ENCODE data around the gene CELF4.
"Not testable (repeated sequence)": the region's sequence is repeated elsewhere in the genome, so short reads cannot be mapped to it uniquely, and the experiment has no call there.

Gene CELF4

DNA sequence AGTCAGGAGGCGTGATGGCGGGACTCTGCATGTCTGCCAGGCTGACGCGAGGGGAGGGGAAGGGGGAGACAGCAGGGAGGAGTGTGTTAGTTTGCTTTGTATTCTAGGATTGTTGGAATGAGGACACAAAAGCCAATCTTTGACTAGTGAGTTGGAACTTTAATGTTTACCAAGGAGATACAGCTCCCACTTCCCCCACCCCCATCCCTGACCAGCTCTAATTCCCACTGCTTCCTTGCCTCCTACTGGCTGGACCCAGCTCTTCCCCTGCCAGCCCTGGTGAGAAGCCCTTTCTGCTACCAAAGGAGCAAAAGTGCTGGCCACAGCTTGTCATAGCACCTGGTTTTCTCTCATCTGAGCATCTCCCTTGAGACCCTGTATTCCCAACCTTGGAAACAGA lies 84.5 kb downstream of the CELF4 start:
- in situ Hi-C loops (cut with HindIII; ENCODE audit: low sequenced_read_pairs) = loop anchor here (5.0 to 25.0 kb wide), 2 partner anchors 104 to 544 kb away; no protein-coding TSS in a partner anchor

DNA sequence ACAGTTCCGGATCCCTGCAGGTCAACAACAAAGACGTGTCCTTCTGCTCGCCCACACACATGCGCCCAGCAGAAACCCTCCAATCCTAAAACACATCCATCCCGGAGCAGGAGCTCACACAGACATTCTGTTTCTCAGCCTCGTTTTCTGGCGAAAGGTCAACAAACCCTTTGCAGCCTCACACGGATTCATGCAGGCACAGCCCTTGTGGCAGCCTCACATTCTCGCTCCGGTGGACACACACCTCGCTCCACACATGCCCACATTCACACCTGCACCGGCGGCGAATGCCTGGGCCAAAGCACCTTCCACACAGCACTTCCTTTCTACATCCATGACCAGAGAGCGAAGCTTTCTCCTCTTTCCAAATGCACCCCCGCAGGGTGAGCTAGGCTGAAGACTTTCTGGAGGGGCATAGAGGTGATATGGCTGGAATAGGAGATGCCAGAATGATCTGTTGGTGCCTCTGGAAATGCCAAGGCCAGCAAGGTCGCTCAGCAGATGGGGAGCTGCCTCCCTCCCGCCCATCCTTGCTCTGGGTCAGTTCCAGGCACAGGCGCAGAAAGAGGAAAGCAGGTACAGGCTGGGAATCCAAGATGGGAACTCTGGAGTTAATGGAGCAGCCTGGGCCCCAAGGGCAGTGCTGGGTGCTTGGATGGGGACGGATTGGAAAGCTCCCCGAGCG lies 88.8 kb downstream of the CELF4 start:
- in situ Hi-C loops (cut with HindIII; ENCODE audit: low sequenced_read_pairs) = loop anchor here (25.0 kb wide), 1 partner anchor 539 kb away; no protein-coding TSS in a partner anchor

DNA sequence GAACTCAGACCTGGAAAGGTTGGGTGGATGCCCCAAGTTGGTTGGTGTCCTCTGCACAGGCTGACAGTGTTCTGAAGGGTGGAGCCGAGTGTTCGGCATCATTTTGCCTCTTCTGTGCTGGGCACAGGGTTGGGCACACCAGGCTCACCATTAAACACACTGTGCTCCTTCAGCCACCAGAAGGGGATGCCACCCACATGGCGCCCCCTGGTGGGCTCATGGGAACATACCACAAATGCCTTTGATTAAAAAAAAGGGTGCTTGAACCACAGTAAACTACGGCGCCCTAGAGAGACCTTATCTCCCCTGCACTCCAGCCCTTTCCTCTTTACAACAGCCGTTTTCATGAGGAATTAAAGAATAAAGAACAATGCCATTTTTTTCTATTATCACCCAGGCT lies 89.4 kb downstream of the CELF4 start:
- in situ Hi-C loops (cut with HindIII; ENCODE audit: low sequenced_read_pairs) = loop anchor here (25.0 kb wide), 1 partner anchor 539 kb away; no protein-coding TSS in a partner anchor

DNA sequence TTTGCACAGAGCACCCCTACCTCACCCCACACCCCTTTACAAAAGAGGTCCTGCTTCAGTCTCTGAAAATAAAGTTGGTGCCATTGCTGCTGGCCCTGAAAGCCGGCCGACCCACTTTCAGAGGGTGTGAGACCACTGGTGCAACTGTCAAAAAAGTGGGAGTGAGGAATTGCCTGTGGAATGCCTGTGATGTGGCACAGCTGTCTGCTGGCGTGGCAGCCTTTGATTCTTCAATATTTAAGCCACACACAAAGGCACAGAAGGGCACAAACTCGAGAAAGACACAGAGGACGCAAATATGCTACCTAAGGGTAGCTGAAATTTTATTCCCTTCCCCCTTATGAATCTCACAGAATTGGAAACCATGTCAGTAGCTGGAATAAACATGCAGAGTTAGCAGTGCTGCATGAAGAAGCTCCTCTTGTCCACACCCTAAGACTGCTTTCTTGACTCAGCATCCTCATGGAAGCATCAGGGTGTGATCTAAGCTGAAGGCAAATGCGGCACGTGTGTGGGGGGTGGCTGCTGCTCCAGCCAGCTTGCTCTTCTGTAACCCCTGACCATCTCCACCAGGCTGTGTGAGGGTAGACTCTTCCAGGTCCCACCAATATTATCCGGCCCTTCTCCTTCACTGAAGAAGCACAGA lies 92.3 kb downstream of the CELF4 start:
- in situ Hi-C loops (cut with HindIII; ENCODE audit: low sequenced_read_pairs) = no loop called here

DNA sequence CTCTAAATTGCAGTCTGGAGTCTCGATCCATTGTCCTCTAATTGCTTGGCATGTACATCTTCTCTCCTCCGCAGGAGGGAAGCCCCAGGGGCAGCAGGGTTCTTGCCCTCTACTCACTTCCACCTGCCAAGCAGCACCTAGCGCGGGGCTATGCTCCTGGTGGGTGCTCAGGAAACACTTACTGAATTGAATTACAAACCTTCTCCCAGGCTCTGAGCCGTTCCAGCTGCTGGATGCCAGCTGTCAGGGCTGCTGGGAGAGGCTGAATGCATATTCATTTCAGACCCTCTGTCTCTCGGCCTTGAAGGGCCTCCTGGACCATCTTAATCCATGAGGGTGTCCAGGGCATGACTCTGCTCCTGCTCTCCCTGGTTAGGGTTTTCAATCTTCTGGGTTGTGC lies 94.0 kb downstream of the CELF4 start:
- in situ Hi-C loops (cut with HindIII; ENCODE audit: low sequenced_read_pairs) = no loop called here

DNA sequence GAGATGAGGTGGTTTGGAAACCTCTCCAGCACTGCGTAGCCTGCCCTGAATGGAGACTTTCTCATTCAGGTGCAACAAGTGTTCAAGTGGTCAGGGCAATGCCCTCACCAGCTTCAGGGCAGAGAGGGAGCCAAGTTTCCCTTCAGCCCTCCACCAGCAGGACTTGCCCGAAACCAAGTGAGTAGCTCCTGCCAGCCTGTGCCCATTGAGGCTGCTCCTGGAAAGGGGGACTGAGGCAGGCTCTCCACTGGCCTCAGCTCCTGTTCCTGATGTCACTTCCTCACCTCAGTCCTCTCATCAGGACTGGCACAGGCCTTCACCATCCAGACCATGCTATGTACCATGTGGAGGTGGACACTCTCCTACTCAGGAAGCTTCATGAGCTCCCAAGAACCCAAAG lies 94.6 kb downstream of the CELF4 start:
- in situ Hi-C loops (cut with HindIII; ENCODE audit: low sequenced_read_pairs) = no loop called here

DNA sequence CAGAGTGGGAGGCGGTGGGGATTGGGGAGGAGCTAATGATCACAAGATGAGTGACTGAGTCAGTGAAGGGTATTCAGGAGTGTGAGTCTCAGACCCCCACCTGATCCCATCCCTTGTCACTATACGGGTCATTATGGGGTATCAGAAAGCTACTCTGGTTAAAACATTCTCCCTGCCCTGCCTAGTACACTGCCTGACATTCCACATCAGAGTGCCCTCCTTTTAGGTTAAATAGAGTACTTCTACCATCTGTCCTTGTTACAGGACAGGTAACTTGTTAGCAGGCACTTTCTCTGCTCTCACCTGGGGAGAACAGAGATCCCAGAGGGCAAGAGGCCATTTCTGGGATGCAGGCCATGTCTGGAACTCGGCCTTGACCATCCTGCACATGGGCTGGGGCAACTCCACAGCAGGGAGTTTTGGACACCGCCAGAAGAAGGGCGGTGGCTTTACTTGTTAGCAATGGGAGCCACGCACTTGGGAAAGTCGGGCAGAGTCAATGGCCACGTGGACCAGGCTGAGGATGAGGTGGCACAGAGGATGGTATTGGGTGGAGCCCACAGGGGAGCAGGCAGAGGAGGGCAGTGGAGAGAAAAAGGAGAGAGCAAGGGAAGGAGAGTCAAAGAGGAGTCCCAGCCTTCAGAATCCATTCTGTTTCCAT lies 98.5 kb downstream of the CELF4 start:
- in situ Hi-C loops (cut with HindIII; ENCODE audit: low sequenced_read_pairs) = no loop called here

DNA sequence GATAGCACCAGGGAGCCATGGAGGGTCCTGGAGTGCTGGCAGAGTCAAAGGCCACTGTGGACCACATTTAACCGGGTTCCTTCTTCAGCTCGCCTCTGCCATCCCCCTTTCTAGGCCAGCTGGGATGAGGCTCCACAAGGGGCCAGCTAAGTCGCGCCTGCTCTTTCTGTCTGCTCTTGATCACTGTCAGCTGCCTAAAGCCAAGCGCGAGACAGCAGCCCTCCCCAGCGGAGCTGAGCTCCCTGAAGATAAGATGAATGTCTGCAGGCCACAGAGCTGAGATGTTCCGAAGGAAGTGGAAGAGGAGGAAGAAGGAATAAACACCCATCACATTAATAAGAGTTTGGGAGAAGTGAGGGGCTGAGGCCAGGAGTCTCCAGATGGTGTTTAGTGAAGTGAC lies 99.6 kb downstream of the CELF4 start:
- in situ Hi-C loops (cut with HindIII; ENCODE audit: low sequenced_read_pairs) = no loop called here

DNA sequence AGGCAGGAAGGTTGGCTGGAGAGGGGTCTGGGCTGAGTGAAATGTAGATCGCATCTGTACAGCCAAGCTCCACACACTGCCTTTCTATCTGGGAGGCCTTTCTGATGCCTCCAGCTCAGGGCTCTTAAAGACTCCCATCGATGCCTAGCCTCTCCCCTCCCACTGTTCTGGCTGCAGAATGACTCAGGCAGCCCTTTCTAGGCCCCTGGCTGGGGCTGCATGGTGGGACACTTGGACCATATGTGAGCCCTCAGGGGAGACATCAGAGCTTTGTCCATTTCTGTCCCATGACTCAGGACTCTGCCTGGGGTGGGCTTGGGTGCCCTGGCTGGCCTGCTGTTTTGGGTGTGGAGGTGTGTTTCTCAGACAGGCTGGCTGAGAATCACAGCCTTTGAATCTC lies 101.3 kb downstream of the CELF4 start:
- in situ Hi-C loops (cut with HindIII; ENCODE audit: low sequenced_read_pairs) = no loop called here

DNA sequence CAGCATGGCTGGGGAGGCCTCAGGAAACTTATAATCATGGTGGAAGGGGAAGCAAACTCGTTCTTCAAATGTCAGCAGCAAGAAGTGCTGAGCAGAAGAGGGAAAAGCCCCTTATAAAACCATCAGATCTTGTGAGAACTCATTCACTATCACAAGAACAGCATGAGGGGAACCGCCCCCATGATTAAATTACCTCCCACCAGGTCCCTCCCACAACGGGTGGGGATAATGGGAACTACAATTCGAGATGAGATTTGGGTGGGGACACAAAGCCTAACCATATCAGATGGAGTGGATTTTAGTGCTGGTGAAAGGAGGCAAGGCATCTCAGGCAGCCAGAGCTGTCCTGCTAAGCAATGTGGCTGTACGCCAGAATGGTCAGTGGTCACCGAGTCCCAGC lies 104.3 kb downstream of the CELF4 start:
- in situ Hi-C loops (cut with HindIII; ENCODE audit: low sequenced_read_pairs) = not testable (repeated sequence)

DNA sequence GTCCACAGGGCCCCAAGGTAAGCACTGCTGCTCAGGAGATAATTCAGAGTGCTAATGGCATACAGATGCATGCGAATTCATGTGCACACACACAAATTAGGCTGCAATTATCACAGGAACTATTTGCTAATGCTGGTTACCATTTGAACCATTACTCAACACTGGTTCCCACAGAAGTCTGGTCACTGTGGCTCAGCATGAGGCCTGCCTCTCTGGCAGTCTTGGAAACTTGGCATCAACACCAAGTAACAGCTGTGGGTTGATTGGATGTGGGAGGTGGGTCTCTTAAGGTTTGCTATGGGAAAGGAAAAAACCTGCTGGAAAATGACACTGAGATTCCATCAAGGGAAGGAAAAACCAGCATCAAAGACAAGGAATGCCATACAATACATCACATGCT lies 105.0 kb downstream of the CELF4 start:
- in situ Hi-C loops (cut with HindIII; ENCODE audit: low sequenced_read_pairs) = no loop called here

DNA sequence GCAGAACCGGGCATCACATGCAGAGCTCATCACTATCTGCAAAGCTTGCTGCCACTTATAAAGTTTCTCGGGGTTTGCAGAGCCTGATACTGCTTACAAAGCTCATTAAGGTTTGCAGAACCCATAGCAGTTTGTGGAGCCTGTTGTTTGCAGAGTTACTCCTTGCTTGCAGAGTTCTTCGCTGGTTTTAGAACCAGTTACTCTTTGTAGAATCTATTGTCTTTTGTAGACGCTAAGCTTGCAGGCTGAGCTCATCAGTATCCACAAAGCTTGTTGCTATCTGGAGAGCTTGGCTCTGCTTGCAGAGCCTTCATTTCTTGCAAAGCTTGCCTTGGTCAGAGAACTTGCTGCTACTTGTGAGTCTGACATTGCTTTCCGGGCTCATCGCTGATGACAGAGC lies 106.9 kb downstream of the CELF4 start:
- in situ Hi-C loops (cut with HindIII; ENCODE audit: low sequenced_read_pairs) = no loop called here

DNA sequence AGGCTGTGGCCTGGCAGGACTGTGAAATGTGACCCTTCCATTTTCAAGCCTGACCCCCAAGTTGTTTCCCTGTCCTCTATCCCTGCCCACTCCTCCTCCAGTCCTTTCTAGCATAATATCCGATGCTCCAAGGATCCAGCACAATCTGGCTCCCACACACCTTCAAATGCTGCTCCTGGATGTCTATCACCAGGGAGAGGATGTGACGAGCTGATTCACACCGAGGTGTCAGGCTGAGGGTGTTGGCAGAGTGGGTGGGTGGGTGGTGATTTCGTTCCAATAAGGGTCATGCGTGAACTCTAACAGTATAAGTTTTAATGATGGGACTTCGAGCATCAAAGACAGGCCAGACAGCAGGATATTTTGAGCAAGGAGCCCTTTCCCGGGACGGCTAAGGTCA lies 107.8 kb downstream of the CELF4 start:
- in situ Hi-C loops (cut with HindIII; ENCODE audit: low sequenced_read_pairs) = no loop called here

DNA sequence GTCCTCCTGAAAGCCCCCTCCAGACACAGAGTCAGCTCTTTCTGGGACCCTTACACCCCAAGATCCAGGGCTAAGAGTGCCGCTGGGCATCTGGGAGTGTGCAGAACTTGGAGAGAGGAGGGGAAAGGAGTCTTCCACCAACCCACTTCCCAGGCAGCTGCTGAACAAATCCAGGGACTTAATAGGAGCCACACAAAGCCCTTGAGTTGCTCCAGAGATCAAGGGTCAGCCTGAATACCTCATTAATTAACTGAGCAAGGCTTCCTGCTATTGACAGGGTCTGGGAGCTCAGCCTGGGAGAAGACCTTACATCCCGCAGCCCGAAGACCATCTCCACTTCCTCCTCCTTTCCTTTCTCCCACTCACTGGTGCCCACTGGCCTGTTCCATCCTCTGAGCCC lies 108.3 kb downstream of the CELF4 start:
- in situ Hi-C loops (cut with HindIII; ENCODE audit: low sequenced_read_pairs) = no loop called here

DNA sequence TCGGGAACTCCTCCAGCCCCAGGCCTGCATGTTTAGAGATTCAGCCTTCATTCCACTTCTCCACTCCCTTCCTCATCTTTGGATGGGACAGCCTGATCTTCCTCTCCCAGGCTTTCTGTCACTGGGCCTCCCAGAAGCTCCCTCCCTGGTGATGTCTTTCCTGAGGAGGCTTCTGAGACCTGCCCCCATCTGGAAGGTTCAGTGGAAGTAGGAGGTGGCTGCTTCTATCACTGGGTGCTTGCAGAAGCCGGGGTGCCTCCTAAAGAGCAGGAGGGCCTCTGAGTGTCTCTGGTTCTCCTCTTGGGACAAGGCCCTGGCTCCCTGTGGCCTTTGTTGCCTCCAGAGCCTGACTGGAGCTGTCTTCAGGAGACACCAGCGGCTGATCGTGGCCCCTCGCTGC lies 108.7 kb downstream of the CELF4 start:
- in situ Hi-C loops (cut with HindIII; ENCODE audit: low sequenced_read_pairs) = no loop called here

DNA sequence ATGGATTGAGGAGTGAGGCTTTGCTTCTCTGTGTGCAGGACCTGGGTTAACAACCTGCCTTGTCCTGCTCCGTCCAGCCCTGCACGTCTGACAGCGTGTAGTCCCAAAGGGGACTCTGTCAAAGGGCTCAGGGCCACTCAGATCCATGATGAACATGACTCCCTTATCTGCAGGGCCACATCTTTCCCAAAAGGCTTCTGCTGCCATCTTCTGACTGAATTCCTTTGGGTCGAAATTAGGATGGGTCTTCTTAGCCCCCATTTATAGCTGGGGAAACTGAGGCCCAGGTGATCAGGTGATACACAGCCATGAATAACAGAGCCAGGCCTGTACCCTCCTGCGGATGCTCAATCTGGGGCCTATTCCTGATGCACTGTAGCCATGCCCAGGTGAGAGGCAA lies 109.2 kb downstream of the CELF4 start:
- in situ Hi-C loops (cut with HindIII; ENCODE audit: low sequenced_read_pairs) = no loop called here

DNA sequence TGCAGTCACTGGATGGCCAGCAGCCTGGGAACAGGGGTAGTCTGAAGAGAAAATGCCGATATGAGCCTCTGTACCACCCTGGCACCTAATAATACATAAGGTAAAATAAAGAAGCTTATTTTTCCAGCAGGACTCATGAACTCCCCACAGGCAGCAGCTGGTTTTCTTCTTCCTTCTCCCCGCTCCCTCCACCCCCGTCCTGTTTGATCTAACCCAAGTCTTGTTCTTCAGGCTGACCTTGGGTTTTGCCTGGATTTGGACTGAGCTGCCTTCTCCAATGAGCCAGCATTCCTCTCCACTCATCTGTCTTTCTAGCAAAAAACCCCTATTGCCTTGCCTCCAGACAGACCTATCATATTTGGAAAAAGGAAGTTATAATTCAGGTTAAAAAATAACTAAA lies 111.8 kb downstream of the CELF4 start:
- in situ Hi-C loops (cut with HindIII; ENCODE audit: low sequenced_read_pairs) = no loop called here

DNA sequence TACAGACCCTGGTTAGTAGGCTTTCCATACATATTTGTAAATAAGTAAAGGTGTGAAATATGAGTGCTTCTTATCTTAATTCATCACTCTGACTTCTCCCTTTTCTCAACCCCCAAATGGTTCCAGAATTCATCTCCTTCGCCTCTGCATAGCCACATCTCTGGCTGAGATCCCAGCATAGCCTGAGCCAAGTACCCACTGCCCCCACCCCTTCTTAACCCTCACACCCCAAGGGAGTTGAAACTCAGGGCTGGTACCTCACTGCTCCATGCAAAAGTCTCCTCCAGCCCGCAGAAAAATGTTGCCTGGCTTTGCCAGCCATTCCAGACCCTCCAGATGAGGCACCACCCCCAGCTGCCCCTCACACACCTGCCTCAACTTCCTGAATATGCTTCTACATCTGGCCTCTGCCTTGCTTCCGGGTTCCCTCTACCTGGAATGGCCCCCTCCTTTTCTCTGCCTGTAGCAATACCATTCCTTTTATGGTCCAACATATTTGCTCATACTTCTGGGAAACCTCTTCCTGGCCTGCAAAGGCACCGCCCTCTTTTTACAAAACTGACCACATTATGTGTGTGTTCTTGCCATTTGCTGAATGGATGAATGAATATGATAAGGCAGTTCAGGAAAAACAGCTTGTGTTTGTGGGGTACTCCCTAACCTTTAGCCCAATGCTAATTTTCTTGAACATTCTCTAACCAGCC lies 112.8 kb downstream of the CELF4 start:
- in situ Hi-C loops (cut with HindIII; ENCODE audit: low sequenced_read_pairs) = no loop called here

DNA sequence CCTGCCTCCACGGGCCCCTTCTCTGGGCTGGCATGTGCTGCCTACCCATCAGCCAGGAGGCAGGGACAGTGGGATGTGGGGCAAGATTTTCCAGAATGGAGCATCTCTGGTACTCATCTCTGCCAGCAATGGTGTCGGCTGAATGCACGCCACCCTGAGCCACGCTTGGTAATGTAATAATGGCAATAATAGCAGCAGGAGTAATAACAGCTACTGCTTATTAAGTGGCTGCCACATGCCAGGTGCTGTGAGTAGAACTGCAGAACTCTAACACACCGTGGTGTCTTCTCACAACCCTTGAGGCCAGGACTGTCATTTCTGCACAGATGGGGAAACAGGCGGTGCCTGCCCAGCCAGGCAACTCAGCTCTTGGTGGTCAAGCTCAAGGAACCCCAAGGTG lies 113.6 kb downstream of the CELF4 start:
- in situ Hi-C loops (cut with HindIII; ENCODE audit: low sequenced_read_pairs) = no loop called here

DNA sequence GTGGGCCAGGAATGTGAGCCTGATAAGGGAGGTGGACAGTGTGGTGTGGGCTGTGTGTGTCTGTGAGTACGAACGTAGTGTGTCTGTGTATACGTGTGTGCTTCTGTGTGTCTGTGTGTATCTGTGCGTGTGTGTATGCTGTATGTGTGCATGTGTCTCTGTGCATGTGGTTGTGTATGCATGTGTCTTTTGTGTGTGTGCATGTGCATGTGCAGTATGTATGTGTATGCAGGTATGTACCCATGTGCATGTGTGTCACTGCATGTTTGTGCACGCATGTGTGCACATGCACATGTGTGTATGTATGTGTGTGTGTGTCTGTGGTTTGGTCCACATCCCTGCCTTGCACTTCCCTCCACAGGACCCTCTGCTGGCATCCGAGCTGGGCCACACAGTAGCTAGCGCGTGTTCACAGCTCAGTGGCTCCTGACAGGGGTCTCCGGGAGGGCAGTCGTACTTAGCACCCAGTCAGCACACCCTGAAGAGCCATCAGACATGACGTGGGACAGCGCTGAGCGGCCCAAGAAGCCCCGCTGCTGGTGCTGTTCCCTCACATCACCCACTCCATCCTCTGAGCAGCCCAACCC lies 114.3 kb downstream of the CELF4 start:
- in situ Hi-C loops (cut with HindIII; ENCODE audit: low sequenced_read_pairs) = no loop called here

DNA sequence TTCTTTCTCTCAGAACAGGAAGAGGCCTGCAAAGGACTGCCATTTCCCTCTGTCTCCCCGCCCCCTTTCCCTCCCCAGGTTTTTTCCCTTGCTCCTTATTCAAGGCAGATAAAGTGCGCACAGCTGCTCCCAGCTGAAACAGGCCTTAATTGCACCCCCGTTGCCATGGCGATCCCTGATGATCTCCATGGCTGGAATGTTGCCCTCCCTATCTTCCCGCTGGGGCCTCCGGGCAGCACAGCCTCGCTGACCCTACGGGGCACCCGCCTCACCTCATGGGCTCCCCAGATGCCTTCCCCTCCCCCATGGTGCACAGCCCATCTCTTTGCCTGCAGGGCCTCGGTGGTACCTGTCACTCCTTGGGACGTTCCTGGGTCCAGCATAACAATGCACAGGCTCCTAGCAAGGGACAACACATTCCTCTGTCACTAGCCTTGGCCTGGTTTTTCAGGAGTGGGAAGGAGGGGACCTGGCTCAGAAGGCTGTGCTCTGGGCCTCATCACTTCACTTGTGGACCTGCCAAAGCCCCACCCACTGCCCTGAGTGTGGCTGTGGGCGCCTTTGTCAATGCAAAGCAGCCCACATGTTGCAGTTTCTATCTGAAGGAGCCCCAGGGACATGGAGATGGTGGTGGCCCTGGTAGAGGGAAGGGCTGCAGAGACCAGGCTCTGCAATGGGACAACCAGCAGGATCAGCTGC lies 115.0 kb downstream of the CELF4 start:
- in situ Hi-C loops (cut with HindIII; ENCODE audit: low sequenced_read_pairs) = no loop called here
